Measurements from ENCODE around the gene IL13RA1. TPM values are rescaled to one million over a fixed set of nuclear protein-coding genes. Genes with fewer than 3 reads are reported as not detected.

The IL13RA1 gene
- total RNA-seq (100 to 1,000 TPM in 1 of 5 donors, 10 to 100 TPM in 4; 37.7 to 110 (median 70.1) TPM), polyA plus RNA-seq (10 to 100 TPM; 18.5 to 22.5 (median 19.1) TPM)
- long read RNA-seq, donor 1, full-length matches to known transcripts = 2 of 2 reads
- long read RNA-seq, donor 1, partial matches to known transcripts = 0 of 2 reads
- long read RNA-seq, donor 1, other reads (novel, unspliced or antisense) = 0 of 2 reads
- long read RNA-seq, donor 2, full-length matches to known transcripts = 9 of 9 reads
- long read RNA-seq, donor 2, partial matches to known transcripts = 0 of 9 reads
- long read RNA-seq, donor 2, other reads (novel, unspliced or antisense) = 0 of 9 reads
- long read RNA-seq, donor 3 = 0 reads
- long read RNA-seq, donor 4 = 0 reads
- long read RNA-seq, donor 5, full-length matches to known transcripts = 3 of 3 reads
- long read RNA-seq, donor 5, partial matches to known transcripts = 0 of 3 reads
- long read RNA-seq, donor 5, other reads (novel, unspliced or antisense) = 0 of 3 reads
- long read RNA-seq, donor 6, full-length matches to known transcripts = 15 of 43 reads
- long read RNA-seq, donor 6, partial matches to known transcripts = 28 of 43 reads
- long read RNA-seq, donor 6, other reads (novel, unspliced or antisense) = 0 of 43 reads
- long read RNA-seq, donor 7, full-length matches to known transcripts = 2 of 2 reads
- long read RNA-seq, donor 7, partial matches to known transcripts = 0 of 2 reads
- long read RNA-seq, donor 7, other reads (novel, unspliced or antisense) = 0 of 2 reads
- long read RNA-seq, donor 8, full-length matches to known transcripts = 5 of 5 reads
- long read RNA-seq, donor 8, partial matches to known transcripts = 0 of 5 reads
- long read RNA-seq, donor 8, other reads (novel, unspliced or antisense) = 0 of 5 reads
- long read RNA-seq, donor 9, full-length matches to known transcripts = 5 of 5 reads
- long read RNA-seq, donor 9, partial matches to known transcripts = 0 of 5 reads
- long read RNA-seq, donor 9, other reads (novel, unspliced or antisense) = 0 of 5 reads
- long read RNA-seq, donor 10 = 0 reads

- H3K9me3 ChIP-seq = no peaks in the 10 kb centered on the region
- peak within 1 kb of the TSS; percentile 48 to 74 (median 58) for H3K4me3 ChIP-seq
- peak; percentile 86 to 94 for DNase-seq
- peak within 1 kb of the TSS; percentile 87 to 99 (median 93) for H3K27ac ChIP-seq
- intact Hi-C loops (cut with DNase I; ENCODE audit: low total_unique reads) = no loop called here
- no peak for TF ChIP-seq POLR2A (IDR thresholded peaks at IDR 0.05)
- TF ChIP-seq POLR2AphosphoS5 (IDR thresholded peaks at IDR 0.05) = peak; percentile 2 to 88 (median 76)
- 1 to 35% (median 25%) methylated on average over 3 to 53 of the region's 56 CpGs for WGBS, 5 donors
- no peaks in the 10 kb centered on the region for H3K27me3 ChIP-seq
- peaks cover 4 to 48% (median 31%) of the 10 kb centered on the region in 4 donors for H3K4me1 ChIP-seq
- no peaks in the 10 kb centered on the region for H3K36me3 ChIP-seq
These were observed at the start of gene IL13RA1 for GRCh38 chrX:118726887-118727685. Gene IL13RA1 (plus strand): TSS chrX:118727606. CDS start chrX:118727639, 33 bp downstream.

GRCh38 chrX:118679290-118679689 is 48.1 kb upstream of the IL13RA1 start:
- Histone ChIP-seq H3K4me1 (peaks cover 0 to 7% (median 2%) of the 10 kb centered on the region in 4 donors), H3K27me3 (no peaks in the 10 kb centered on the region), H3K9me3 (no peaks in the 10 kb centered on the region), H3K27ac (no peak overlapping the region), H3K36me3 (peaks cover 0 to 12% (median 0%) of the 10 kb centered on the region in 4 donors), H3K4me3 (no peak overlapping the region)
- intact Hi-C loops (cut with DNase I; ENCODE audit: low total_unique reads) = no loop called here
- TF ChIP-seq EP300 (IDR thresholded peaks at IDR 0.05) = no peak
- TF ChIP-seq POLR2AphosphoS5 (IDR thresholded peaks at IDR 0.05) = no peak
- TF ChIP-seq POLR2A (IDR thresholded peaks at IDR 0.05) = no peak
- TF ChIP-seq CTCF (IDR thresholded peaks at IDR 0.05) = no peak
- 71 to 100% (median 90%) methylated on average over 1 of the region's 1 CpG for WGBS, 5 donors
- no peak for DNase-seq

GRCh38 chrX:118682258-118683014 is 45.0 kb upstream of the IL13RA1 start:
- Histone ChIP-seq H3K9me3 (no peaks in the 10 kb centered on the region), H3K4me3 (no peak overlapping the region), H3K4me1 (peaks cover 0 to 7% (median 2%) of the 10 kb centered on the region in 4 donors), H3K27me3 (peaks cover 0 to under 1% (median 0%) of the 10 kb centered on the region in 3 donors), H3K27ac (no peak overlapping the region), H3K36me3 (peaks cover 0 to 11% (median 0%) of the 10 kb centered on the region in 4 donors)
- no peak for TF ChIP-seq POLR2AphosphoS5 (IDR thresholded peaks at IDR 0.05)
- no peak for TF ChIP-seq POLR2A (IDR thresholded peaks at IDR 0.05)
- TF ChIP-seq CTCF (IDR thresholded peaks at IDR 0.05) = no peak
- no peak for TF ChIP-seq EP300 (IDR thresholded peaks at IDR 0.05)
- peak in 1 of 2 donors; percentile 18 for DNase-seq
- 15 to 47% (median 32%) methylated on average over 2 of the region's 2 CpGs for WGBS, 5 donors
- intact Hi-C loops (cut with DNase I; ENCODE audit: low total_unique reads) = no loop called here

- H3K4me1 ChIP-seq = peaks cover 0 to 7% (median 2%) of the 10 kb centered on the region in 4 donors
- 73 to 85% (median 81%) methylated on average over 3 of the region's 3 CpGs for WGBS, 5 donors
- no peak for DNase-seq
- intact Hi-C loops (cut with DNase I; ENCODE audit: low total_unique reads) = no loop called here
- H3K27me3 ChIP-seq = peaks cover 0 to 3% (median 0%) of the 10 kb centered on the region in 3 donors
- peaks cover 0 to 7% (median 0%) of the 10 kb centered on the region in 4 donors for H3K36me3 ChIP-seq
- no peak for TF ChIP-seq POLR2AphosphoS5 (IDR thresholded peaks at IDR 0.05)
- TF ChIP-seq EP300 (IDR thresholded peaks at IDR 0.05) = no peak
- TF ChIP-seq POLR2A (IDR thresholded peaks at IDR 0.05) = no peak
- TF ChIP-seq CTCF (IDR thresholded peaks at IDR 0.05) = no peak
- H3K4me3 ChIP-seq = no peak overlapping the region
- no peak overlapping the region for H3K27ac ChIP-seq
- H3K9me3 ChIP-seq = no peaks in the 10 kb centered on the region
These were observed 42.0 kb upstream of the IL13RA1 start for GRCh38 chrX:118685393-118685792.

All from stomach (tissue), 19 donors.